ELR (cell line): ENCODE data around the gene ERGIC2.
"Not testable (repeated sequence)": the region's sequence is repeated elsewhere in the genome, so short reads cannot be mapped to it uniquely, and the experiment has no call there.

Experiments
- DNase-seq: peaks from one replicate; pipeline ENCODE4 v3.0.0-alpha.2; 2015; ENCODE audit warnings: low read depth

Gene ERGIC2

DNA sequence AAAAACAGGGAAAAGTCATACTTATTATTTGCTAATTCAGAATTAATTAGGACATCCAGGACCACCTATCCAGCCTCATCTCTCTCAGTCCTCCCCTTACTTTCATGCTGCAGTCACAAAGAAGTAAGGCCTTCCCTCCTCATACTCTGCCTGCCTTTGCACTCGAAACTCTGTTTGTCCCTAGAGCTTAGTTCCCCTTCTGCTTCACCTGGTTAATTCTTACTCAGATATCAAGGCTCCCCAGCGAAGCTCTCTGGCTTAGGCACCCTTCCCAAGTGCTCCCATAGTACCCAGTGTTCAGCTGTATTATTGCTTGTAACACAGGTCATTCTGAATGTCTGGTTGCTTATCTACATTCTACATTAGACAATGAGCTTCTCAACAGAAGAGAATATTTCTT lies 81.3 kb downstream of the ERGIC2 start:
- no peak for DNase-seq

DNA sequence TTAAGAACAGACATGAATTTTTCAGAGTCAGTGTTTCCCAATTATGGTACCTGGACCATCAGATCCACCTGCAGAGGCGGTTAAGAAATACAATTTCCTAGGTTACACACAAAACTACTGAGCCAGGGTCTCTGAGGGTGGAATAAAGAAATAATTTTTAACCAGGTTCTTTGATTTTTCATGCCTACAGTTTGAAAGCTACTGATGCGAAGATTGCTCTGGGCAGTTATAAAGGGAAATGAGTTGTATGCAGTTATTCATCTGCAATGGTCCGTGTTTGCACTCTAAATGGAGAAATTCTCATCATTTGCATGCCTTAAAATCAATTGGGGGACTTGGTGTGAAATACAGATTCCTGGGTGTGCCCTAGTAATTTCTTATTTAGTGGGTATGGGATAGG lies 89.7 kb downstream of the ERGIC2 start:
- no peak for DNase-seq

DNA sequence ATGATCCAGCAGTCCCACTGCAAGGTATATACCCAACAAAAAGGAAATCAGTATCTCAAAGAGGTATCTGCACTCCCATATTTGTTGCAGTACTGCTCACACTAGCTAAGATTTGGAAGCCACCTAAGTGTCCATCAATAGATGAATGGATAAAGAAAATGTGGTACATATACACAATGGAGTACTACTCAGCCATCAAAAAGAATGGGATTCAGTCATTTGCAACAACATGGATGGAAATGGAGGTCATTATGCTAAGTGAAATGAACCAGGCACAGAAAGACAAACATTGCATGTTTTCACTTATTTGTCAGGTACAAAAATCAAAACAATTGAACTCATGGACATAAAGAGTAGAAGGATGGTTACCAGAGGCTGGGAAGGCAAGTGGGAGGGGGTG lies 90.5 kb downstream of the ERGIC2 start:
- not testable (repeated sequence) for DNase-seq

DNA sequence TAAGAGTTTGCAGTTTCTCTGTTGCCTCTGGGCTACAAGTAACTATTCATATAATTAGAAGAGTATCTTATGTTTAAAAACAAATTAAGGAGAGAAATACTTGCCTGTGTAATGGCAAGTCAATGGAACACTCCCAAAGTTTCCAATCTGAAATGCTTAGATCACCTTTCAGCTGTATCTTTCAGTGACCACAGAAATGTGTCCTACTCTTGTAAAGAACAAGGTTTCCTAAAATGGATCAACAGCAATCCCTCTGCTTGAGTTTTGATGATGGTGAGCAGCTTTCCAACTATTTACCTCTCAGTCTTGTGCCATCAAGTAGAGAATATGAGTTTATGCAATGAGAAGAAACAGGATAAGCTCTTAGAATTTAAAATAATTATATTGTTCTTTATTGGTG lies 92.9 kb downstream of the ERGIC2 start:
- no peak for DNase-seq

DNA sequence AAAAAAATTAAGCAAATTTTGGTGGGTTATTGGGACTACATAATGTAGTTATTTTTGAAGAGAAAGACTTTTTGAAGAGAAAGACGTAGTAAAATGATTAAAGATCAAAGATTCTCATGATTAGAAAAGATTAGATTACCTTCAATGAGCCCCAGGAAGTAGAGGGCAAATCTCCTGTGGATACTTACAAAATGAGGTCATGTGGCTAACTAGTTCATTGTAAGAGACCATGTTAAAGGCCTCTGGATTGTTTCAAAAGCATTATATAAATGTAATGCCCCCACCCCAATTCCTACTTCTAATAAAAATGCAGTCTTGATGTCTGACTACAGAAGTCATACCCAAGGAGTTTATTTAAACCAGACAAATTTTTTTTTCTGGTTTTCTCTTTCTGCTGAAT lies 93.3 kb downstream of the ERGIC2 start:
- no peak for DNase-seq
